Measurements from ENCODE around the gene PTPRM.

Gene PTPRM

DNA sequence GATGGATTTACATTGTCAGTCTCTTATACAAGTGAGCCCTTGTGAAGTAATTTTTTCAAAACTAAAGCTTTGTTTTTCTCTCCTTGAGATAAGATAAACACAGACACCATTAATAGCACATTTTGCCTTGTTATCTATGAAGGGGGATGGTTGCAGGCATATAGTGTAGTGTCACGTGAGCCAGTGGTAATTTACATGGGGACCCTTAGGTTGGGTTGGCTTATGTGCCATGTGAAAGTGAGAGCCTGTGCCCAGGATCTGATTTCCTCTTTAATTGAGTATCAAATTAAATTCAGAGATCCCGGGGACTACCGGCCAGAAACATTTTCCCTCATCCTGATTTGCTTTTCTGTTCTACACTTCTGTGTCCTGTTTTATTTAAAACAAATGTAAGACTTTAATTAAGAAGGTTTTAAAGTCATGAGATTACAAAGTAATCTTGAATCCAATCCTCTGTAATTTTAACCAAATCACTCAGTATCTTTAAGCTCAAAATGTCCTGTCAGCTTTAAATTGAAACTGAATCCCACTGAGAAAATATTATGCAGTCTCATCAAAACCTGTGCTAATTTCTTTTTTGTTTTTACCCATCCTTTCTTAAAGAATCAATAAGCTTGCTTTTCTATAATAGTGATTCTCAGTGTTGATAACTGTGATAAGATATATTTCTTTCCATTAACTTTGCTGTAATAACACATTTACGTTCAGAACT is 63.8 kb downstream of the PTPRM start:
- TF ChIP-seq YY1 (tag by site-specific recombination; IDR thresholded peaks at IDR 0.05) = no peak
- Histone ChIP-seq H3K4me3 (ENCODE audit: low read depth, low read length) (no peak overlapping the region), H3K36me3 (ENCODE audit: control insufficient read depth in 2 of 2, insufficient read depth in 1 of 2, low read length in 2 of 2) (no peaks in the 10 kb centered on the region), H3K4me1 (ENCODE audit: control insufficient read depth, insufficient read depth, low read length) (peaks cover 8% of the 10 kb centered on the region), H3K9me3 (ENCODE audit: control insufficient read depth, insufficient read depth, low read depth, low read length) (no peaks in the 10 kb centered on the region), H3K27ac (ENCODE audit: extremely low read depth, low read depth, low read length) (no peak overlapping the region)
- POLR2A ChIA-PET = no interaction called here
- CTCF ChIA-PET = interaction anchor here (0.6 to 1.5 kb wide), 3 partner anchors 64 to 204 kb away, joined by 3 to 4 read pairs (median 4); no protein-coding TSS in a partner anchor

DNA sequence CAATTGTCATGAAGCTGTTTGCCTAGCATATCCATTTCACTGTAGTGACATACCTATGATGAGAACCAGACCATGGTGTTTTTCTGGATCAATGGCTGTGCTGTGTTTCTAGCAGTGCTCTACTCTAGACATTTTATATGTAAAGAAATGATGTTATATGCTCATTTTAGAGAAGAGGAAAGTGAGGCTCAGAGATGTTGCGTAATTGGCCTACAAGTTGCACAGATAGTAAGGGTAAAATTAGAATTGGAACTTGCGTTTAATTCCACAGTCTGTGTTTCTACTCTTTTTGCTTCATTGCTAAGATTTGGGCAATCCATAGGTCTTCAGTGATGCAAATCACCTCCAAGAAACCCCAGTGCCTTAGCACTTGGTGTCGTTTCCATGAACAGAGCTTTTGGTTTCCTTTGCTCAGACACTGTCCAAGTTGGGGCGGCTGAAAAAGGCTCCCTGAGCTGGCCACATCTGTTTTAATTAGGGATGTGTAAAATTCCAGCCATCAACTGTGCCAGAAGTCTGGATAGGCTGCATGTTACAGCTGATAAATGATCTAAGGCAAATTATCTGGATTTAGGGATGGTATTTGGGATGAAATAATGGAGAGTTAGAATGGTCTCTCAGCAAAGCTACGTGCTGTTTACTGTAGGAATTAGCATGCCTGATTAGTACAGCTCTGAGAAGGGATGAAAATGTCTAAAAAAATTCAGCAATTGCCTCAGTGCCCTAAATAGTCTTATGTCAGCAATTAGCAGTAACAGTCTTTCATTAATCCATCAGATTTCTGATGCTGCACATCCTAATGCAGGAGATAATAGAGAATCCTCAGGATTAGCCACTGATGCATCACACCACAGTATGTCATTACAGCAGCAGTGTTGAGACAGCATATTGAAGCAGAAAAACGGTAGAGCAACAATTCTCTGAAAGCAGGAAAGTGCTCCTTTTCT is 65.3 kb downstream of the PTPRM start:
- no peak for TF ChIP-seq ZNF335 (tag by site-specific recombination; conservative IDR thresholded peaks at IDR 0.05)
- no peak for TF ChIP-seq ZNF433 (tag by site-specific recombination; IDR thresholded peaks at IDR 0.05; ENCODE audit: low read depth)
- no peak for TF ChIP-seq ZNF248 (tag by site-specific recombination; IDR thresholded peaks at IDR 0.05)
- Histone ChIP-seq H3K36me3 (ENCODE audit: control insufficient read depth in 2 of 2, insufficient read depth in 1 of 2, low read length in 2 of 2) (no peaks in the 10 kb centered on the region), H3K4me1 (ENCODE audit: control insufficient read depth, insufficient read depth, low read length) (peaks cover 8% of the 10 kb centered on the region), H3K4me3 (ENCODE audit: low read depth, low read length) (no peak overlapping the region), H3K27ac (ENCODE audit: extremely low read depth, low read depth, low read length) (no peak overlapping the region), H3K9me3 (ENCODE audit: control insufficient read depth, insufficient read depth, low read depth, low read length) (no peaks in the 10 kb centered on the region)
- ChIA-PET POLR2A (no interaction called here), CTCF (no interaction called here)

DNA sequence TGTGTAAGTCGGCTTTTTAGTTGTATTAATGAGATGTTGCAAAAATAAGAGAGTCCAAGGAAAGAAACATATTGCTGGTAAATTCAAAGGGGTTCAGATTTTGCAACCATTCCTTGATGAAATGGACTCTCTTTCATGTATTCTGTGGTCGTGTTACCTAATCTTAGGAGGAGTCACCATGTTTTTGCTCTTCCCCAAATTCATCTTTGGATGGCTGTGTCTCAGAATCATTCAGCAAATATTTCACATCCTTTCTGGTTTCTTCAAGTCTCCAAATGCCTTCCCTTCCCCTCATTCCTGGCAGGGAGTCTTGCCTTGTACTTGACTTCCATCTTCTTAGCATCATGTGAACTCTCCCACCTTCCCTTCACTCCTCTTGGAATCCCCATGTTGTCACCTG is 66.1 kb downstream of the PTPRM start:
- TF ChIP-seq ZNF394 (tag by site-specific recombination; IDR thresholded peaks at IDR 0.05; ENCODE audit: borderline replicate concordance) (no peak), ZNF521 (tag by site-specific recombination; IDR thresholded peaks at IDR 0.05) (no peak), ZNF302 (tag by site-specific recombination; IDR thresholded peaks at IDR 0.05; ENCODE audit: low read depth) (no peak), ZNF140 (tag by site-specific recombination; IDR thresholded peaks at IDR 0.05) (no peak), ZNF501 (tag by site-specific recombination; IDR thresholded peaks at IDR 0.05) (no peak), ZEB2 (tag by site-specific recombination; IDR thresholded peaks at IDR 0.05) (no peak), REPIN1 (tag by site-specific recombination; IDR thresholded peaks at IDR 0.05; ENCODE audit: low read depth) (no peak), ZBTB17 (tag by site-specific recombination; IDR thresholded peaks at IDR 0.05) (no peak), TCF7L2 (IDR thresholded peaks at IDR 0.05; ENCODE audit: borderline replicate concordance, low read depth, low read length) (no peak), ZNF391 (tag by site-specific recombination; IDR thresholded peaks at IDR 0.05; ENCODE audit: borderline replicate concordance, low read depth) (no peak), ZNF341 (tag by site-specific recombination; IDR thresholded peaks at IDR 0.05; ENCODE audit: low read depth) (no peak)
- TF ChIP-seq, protein P1, sequence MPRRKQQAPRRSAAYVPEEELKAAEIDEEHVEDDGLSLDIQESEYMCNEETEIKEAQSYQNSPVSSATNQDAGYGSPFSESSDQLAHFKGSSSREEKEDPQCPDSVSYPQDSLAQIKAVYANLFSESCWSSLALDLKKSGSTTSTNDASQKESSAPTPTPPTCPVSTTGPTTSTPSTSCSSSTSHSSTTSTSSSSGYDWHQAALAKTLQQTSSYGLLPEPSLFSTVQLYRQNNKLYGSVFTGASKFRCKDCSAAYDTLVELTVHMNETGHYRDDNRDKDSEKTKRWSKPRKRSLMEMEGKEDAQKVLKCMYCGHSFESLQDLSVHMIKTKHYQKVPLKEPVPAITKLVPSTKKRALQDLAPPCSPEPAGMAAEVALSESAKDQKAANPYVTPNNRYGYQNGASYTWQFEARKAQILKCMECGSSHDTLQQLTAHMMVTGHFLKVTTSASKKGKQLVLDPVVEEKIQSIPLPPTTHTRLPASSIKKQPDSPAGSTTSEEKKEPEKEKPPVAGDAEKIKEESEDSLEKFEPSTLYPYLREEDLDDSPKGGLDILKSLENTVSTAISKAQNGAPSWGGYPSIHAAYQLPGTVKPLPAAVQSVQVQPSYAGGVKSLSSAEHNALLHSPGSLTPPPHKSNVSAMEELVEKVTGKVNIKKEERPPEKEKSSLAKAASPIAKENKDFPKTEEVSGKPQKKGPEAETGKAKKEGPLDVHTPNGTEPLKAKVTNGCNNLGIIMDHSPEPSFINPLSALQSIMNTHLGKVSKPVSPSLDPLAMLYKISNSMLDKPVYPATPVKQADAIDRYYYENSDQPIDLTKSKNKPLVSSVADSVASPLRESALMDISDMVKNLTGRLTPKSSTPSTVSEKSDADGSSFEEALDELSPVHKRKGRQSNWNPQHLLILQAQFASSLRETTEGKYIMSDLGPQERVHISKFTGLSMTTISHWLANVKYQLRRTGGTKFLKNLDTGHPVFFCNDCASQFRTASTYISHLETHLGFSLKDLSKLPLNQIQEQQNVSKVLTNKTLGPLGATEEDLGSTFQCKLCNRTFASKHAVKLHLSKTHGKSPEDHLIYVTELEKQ (tag by site-specific recombination; IDR thresholded peaks at IDR 0.05; ENCODE audit: borderline replicate concordance) = no peak
- ChIA-PET CTCF (no interaction called here), POLR2A (no interaction called here)
- Histone ChIP-seq H3K36me3 (ENCODE audit: control insufficient read depth in 2 of 2, insufficient read depth in 1 of 2, low read length in 2 of 2) (no peaks in the 10 kb centered on the region), H3K4me1 (ENCODE audit: control insufficient read depth, insufficient read depth, low read length) (peaks cover 8% of the 10 kb centered on the region), H3K4me3 (ENCODE audit: low read depth, low read length) (no peak overlapping the region), H3K27ac (ENCODE audit: extremely low read depth, low read depth, low read length) (no peak overlapping the region), H3K9me3 (ENCODE audit: control insufficient read depth, insufficient read depth, low read depth, low read length) (no peaks in the 10 kb centered on the region)

All from HEK293 (cell line).